ENCODE results near the gene SLC15A4.

- TF ChIP-seq SUZ12 (IDR thresholded peaks at IDR 0.05), result no peak
- no peak for TF ChIP-seq FOXA1 (IDR thresholded peaks at IDR 0.05)
- no peak for TF ChIP-seq SP1 (IDR thresholded peaks at IDR 0.05)
These were observed 2.9 kb downstream of the SLC15A4 start for GRCh38 chr12:128820723-128821432.

All from HEK293T (cell line).